SJCRH30 (cell line): ENCODE results near the gene CBLN1. TPM values are rescaled to one million over a fixed set of nuclear protein-coding genes. Genes with fewer than 3 reads are reported as not detected.
"Not testable (repeated sequence)": the region's sequence is repeated elsewhere in the genome, so short reads cannot be mapped to it uniquely, and the experiment has no call there.

Experiments used
- DNase-seq, 2 experiments: peaks; one replicate each; pipeline ENCODE4 v3.0.0-alpha.2; 2015 to 2020
- H3K27ac ChIP-seq: fragments of 250-450 bp; sonication (Bioruptor Pico); 2 replicates; pipeline ENCODE4 v1.5.1; 2020; ENCODE audit warnings: mild to moderate bottlenecking, moderate library complexity
- H3K27me3 ChIP-seq: fragments of 250-450 bp; sonication (Bioruptor Pico); 2 replicates; pipeline ENCODE4 v1.5.1; 2020; ENCODE audit warnings: mild to moderate bottlenecking, moderate library complexity
- H3K36me3 ChIP-seq: fragments of 250-450 bp; sonication (Bioruptor Pico); 2 replicates; pipeline ENCODE4 v1.5.1; 2020; ENCODE audit warnings: mild to moderate bottlenecking, moderate library complexity
- H3K4me1 ChIP-seq: fragments of 250-450 bp; sonication (Bioruptor Pico); 2 replicates; pipeline ENCODE4 v1.5.1; 2020; ENCODE audit warnings: mild to moderate bottlenecking, moderate library complexity
- H3K4me3 ChIP-seq: fragments of 250-450 bp; sonication (Bioruptor Pico); 2 replicates; pipeline ENCODE4 v1.5.1; 2020; ENCODE audit warnings: mild to moderate bottlenecking, moderate library complexity
- H3K9me3 ChIP-seq: fragments of 250-450 bp; sonication (Bioruptor Pico); replicated peaks from 2 replicates; pipeline ENCODE4 v1.5.1; 2020; ENCODE audit warnings: mild to moderate bottlenecking, moderate library complexity
- total RNA-seq: library from RNA; depleted of rRNA; stranded (reverse); fragments of >200 nt; shearing (Covaris generic); gene quantifications from 2 replicates; pipeline ENCODE4 v1.2.3, GENCODE V29; 2014; rRNA removed

Gene CBLN1
- total RNA-seq, 1 experiment from 2014 or later = not detected

- no peaks in the 10 kb centered on the region for H3K4me1 ChIP-seq
- no peak overlapping the region for H3K4me3 ChIP-seq
- H3K27me3 ChIP-seq = no peaks in the 10 kb centered on the region
- DNase-seq = no peak
- no peak overlapping the region for H3K27ac ChIP-seq
- H3K36me3 ChIP-seq = no peaks in the 10 kb centered on the region
- H3K9me3 ChIP-seq = no peaks in the 10 kb centered on the region; the same call in 1 of the 2 replicates
Observed at GRCh38 chr16:49268667-49269066, 13.0 kb downstream of the CBLN1 start.

- no peak for DNase-seq
- no peak overlapping the region for H3K4me3 ChIP-seq
- H3K4me1 ChIP-seq = no peaks in the 10 kb centered on the region
- H3K9me3 ChIP-seq = no peaks in the 10 kb centered on the region; the same call in 1 of the 2 replicates
- no peaks in the 10 kb centered on the region for H3K27me3 ChIP-seq
- no peak overlapping the region for H3K27ac ChIP-seq
- H3K36me3 ChIP-seq = no peaks in the 10 kb centered on the region
Observed at GRCh38 chr16:49262501-49262900, 19.1 kb downstream of the CBLN1 start.

- H3K4me3 ChIP-seq = no peak overlapping the region
- no peaks in the 10 kb centered on the region for H3K4me1 ChIP-seq
- no peaks in the 10 kb centered on the region for H3K27me3 ChIP-seq
- H3K36me3 ChIP-seq = no peaks in the 10 kb centered on the region
- DNase-seq = no peak
- no peaks in the 10 kb centered on the region for H3K9me3 ChIP-seq
- no peak overlapping the region for H3K27ac ChIP-seq
Observed at GRCh38 chr16:49261930-49262329, 19.7 kb downstream of the CBLN1 start.

- no peaks in the 10 kb centered on the region for H3K9me3 ChIP-seq
- H3K4me1 ChIP-seq = no peaks in the 10 kb centered on the region
- H3K4me3 ChIP-seq = no peak overlapping the region
- no peak for DNase-seq
- H3K27me3 ChIP-seq = no peaks in the 10 kb centered on the region
- H3K36me3 ChIP-seq = no peaks in the 10 kb centered on the region
- H3K27ac ChIP-seq = no peak overlapping the region
Observed at GRCh38 chr16:49260956-49261530, 20.6 kb downstream of the CBLN1 start.

- Histone ChIP-seq H3K36me3 (no peaks in the 10 kb centered on the region), H3K4me1 (no peaks in the 10 kb centered on the region), H3K27ac (no peak overlapping the region), H3K27me3 (no peaks in the 10 kb centered on the region), H3K9me3 (no peaks in the 10 kb centered on the region), H3K4me3 (no peak overlapping the region)
- DNase-seq = no peak
Observed at GRCh38 chr16:49260253-49260652, 21.4 kb downstream of the CBLN1 start.

GRCh38 chr16:49259330-49259729 lies 22.3 kb downstream of the CBLN1 start:
- no peak for DNase-seq

GRCh38 chr16:49250689-49251088 lies 30.9 kb downstream of the CBLN1 start:
- Histone ChIP-seq H3K27me3 (no peaks in the 10 kb centered on the region), H3K4me1 (no peaks in the 10 kb centered on the region), H3K4me3 (no peak overlapping the region), H3K9me3 (no peaks in the 10 kb centered on the region), H3K36me3 (no peaks in the 10 kb centered on the region), H3K27ac (no peak overlapping the region)
- DNase-seq = no peak

More at GRCh38 chr16:49259330-49259729, 22.3 kb downstream of the CBLN1 start:
- Histone ChIP-seq H3K36me3 (no peaks in the 10 kb centered on the region), H3K9me3 (no peaks in the 10 kb centered on the region), H3K4me1 (no peaks in the 10 kb centered on the region), H3K27me3 (no peaks in the 10 kb centered on the region), H3K4me3 (no peak overlapping the region), H3K27ac (no peak overlapping the region)

- no peaks in the 10 kb centered on the region for H3K4me1 ChIP-seq
- no peak for DNase-seq
- H3K27me3 ChIP-seq = no peaks in the 10 kb centered on the region
- H3K27ac ChIP-seq = no peak overlapping the region
- H3K9me3 ChIP-seq = no peaks in the 10 kb centered on the region
- H3K4me3 ChIP-seq = no peak overlapping the region
- no peaks in the 10 kb centered on the region for H3K36me3 ChIP-seq
Observed at GRCh38 chr16:49248227-49248626, 33.4 kb downstream of the CBLN1 start.

- no peaks in the 10 kb centered on the region for H3K4me1 ChIP-seq
- no peaks in the 10 kb centered on the region for H3K36me3 ChIP-seq
- H3K4me3 ChIP-seq = no peak overlapping the region
- no peak overlapping the region for H3K27ac ChIP-seq
- no peaks in the 10 kb centered on the region for H3K27me3 ChIP-seq
- no peak for DNase-seq
- H3K9me3 ChIP-seq = no peaks in the 10 kb centered on the region
Observed at GRCh38 chr16:49236216-49236615, 45.4 kb downstream of the CBLN1 start.

- not testable (repeated sequence) for H3K9me3 ChIP-seq, DNase-seq
Observed at GRCh38 chr16:49228335-49228734, 53.3 kb downstream of the CBLN1 start.

More at GRCh38 chr16:49228335-49228734, 53.3 kb downstream of the CBLN1 start:
- H3K27ac ChIP-seq, H3K36me3 ChIP-seq, H3K4me3 ChIP-seq, H3K4me1 ChIP-seq, H3K27me3 ChIP-seq: not testable (repeated sequence)

Other genes with a start within 250 kb of the CBLN1 start
- gene C16orf78, start 92.0 kb upstream of the CBLN1 start, total RNA-seq = not detected in 2 replicates